Glomerular endothelial cell (primary cell): ENCODE measurements around the gene ARRB1. TPM values are rescaled to one million over a fixed set of nuclear protein-coding genes. Genes with fewer than 3 reads are reported as not detected.

ENCODE experiments used
- DNase-seq: peaks from one replicate; pipeline ENCODE4 v3.0.0-alpha.2; 2011; ENCODE audit warnings: low read depth, low spot score; ENCODE audit errors: extremely low read depth
- total RNA-seq: library from RNA; depleted of rRNA; stranded (reverse); fragments of >200 nt; gene quantifications from 2 replicates; pipeline ENCODE4 v1.2.3, GENCODE V29; 2015

The ARRB1 gene
- total RNA-seq, 1 donor from 2014 or later, result 224 TPM

- DNase-seq, result no peak
Observed at GRCh38 chr11:75262961-75263852, 88.3 kb downstream of the ARRB1 start.

GRCh38 chr11:75262436-75262835 is 89.0 kb downstream of the ARRB1 start:
- no peak for DNase-seq

GRCh38 chr11:75261902-75262361 is 89.5 kb downstream of the ARRB1 start:
- no peak for DNase-seq

GRCh38 chr11:75260396-75261170 is 90.9 kb downstream of the ARRB1 start:
- no peak for DNase-seq

GRCh38 chr11:75254326-75254725 is 97.1 kb downstream of the ARRB1 start:
- no peak for DNase-seq

GRCh38 chr11:75249704-75250103 is 101.8 kb downstream of the ARRB1 start:
- DNase-seq, result no peak

- DNase-seq, result no peak
Observed at GRCh38 chr11:75248924-75249256, 102.6 kb downstream of the ARRB1 start.

- no peak for DNase-seq
Observed at GRCh38 chr11:75246671-75247350, 104.7 kb downstream of the ARRB1 start.

GRCh38 chr11:75246006-75246670 is 105.3 kb downstream of the ARRB1 start:
- DNase-seq, result no peak

GRCh38 chr11:75245356-75246005 is 106.0 kb downstream of the ARRB1 start:
- no peak for DNase-seq

- no peak for DNase-seq
Observed at GRCh38 chr11:75244052-75244814, 107.2 kb downstream of the ARRB1 start.

GRCh38 chr11:75242722-75243600 is 108.5 kb downstream of the ARRB1 start:
- no peak for DNase-seq

GRCh38 chr11:75241906-75242644 is 109.4 kb downstream of the ARRB1 start:
- no peak for DNase-seq

GRCh38 chr11:75241036-75241905 is 110.2 kb downstream of the ARRB1 start:
- no peak for DNase-seq

GRCh38 chr11:75240311-75241035 is 111.0 kb downstream of the ARRB1 start, which contains the start of gene TPBGL:
Gene TPBGL, plus strand, starts transcription at chr11:75240774. Its CDS starts 276 bp downstream, at chr11:75241050.
- no peak for DNase-seq
